Measurements from ENCODE around the gene KLF4.

KLF4 gene

GRCh38 chr9:107487521-107488374 lies 1.8 kb downstream of the KLF4 start:
- peak in 1 of 2 donors; percentile 7 for DNase-seq (ENCODE audit: low read depth in 2 of 2)

GRCh38 chr9:107486674-107487520 lies 2.7 kb downstream of the KLF4 start:
- no peak for DNase-seq (ENCODE audit: low read depth in 2 of 2)

- DNase-seq (ENCODE audit: low read depth in 2 of 2), result no peak
Observed at GRCh38 chr9:107485458-107486043, 4.0 kb downstream of the KLF4 start.

- no peak for DNase-seq (ENCODE audit: low read depth in 2 of 2)
Observed at GRCh38 chr9:107484117-107484723, 5.3 kb downstream of the KLF4 start.

GRCh38 chr9:107483666-107484065 lies 5.9 kb downstream of the KLF4 start:
- no peak for DNase-seq (ENCODE audit: low read depth in 2 of 2)

GRCh38 chr9:107481035-107481434 lies 8.5 kb downstream of the KLF4 start:
- DNase-seq (ENCODE audit: low read depth in 2 of 2), result no peak

- DNase-seq (ENCODE audit: low read depth in 2 of 2), result no peak
Observed at GRCh38 chr9:107480386-107480789, 9.2 kb downstream of the KLF4 start.

- no peak for DNase-seq (ENCODE audit: low read depth in 2 of 2)
Observed at GRCh38 chr9:107478805-107479204, 10.8 kb downstream of the KLF4 start.

- DNase-seq (ENCODE audit: low read depth in 2 of 2), result no peak
Observed at GRCh38 chr9:107474124-107474523, 15.4 kb downstream of the KLF4 start.

- DNase-seq (ENCODE audit: low read depth in 2 of 2), result no peak
Observed at GRCh38 chr9:107472581-107473340, 16.8 kb downstream of the KLF4 start.

GRCh38 chr9:107471552-107471951 lies 18.0 kb downstream of the KLF4 start:
- DNase-seq (ENCODE audit: low read depth in 2 of 2), result no peak

- no peak for DNase-seq (ENCODE audit: low read depth in 2 of 2)
Observed at GRCh38 chr9:107467416-107467815, 22.2 kb downstream of the KLF4 start.

- DNase-seq (ENCODE audit: low read depth in 2 of 2), result no peak
Observed at GRCh38 chr9:107466826-107467225, 22.7 kb downstream of the KLF4 start.

- peak in 1 of 2 donors; percentile 30 for DNase-seq (ENCODE audit: low read depth in 2 of 2)
Observed at GRCh38 chr9:107465467-107466451, 23.8 kb downstream of the KLF4 start.

- DNase-seq (ENCODE audit: low read depth in 2 of 2), result no peak
Observed at GRCh38 chr9:107464516-107464915, 25.1 kb downstream of the KLF4 start.

- no peak for DNase-seq (ENCODE audit: low read depth in 2 of 2)
Observed at GRCh38 chr9:107462691-107463090, 26.9 kb downstream of the KLF4 start.

- no peak for DNase-seq (ENCODE audit: low read depth in 2 of 2)
Observed at GRCh38 chr9:107460153-107461023, 29.2 kb downstream of the KLF4 start.

- DNase-seq (ENCODE audit: low read depth in 2 of 2), result no peak
Observed at GRCh38 chr9:107455425-107456135, 34.0 kb downstream of the KLF4 start.

Data from activated CD4-positive, alpha-beta T cell treated with anti-CD3 and anti-CD28 coated beads for 24 hours (primary cell).